Embryonic facial prominence (tissue), 1 donor: ENCODE results near the gene PPIH.
"Not testable (repeated sequence)": the region's sequence is repeated elsewhere in the genome, so short reads cannot be mapped to it uniquely, and the experiment has no call there.

Experiments
- DNase-seq: peaks from one replicate; pipeline ENCODE4 v3.0.0-alpha.2; 2016; ENCODE audit errors: extremely low spot score

PPIH gene

DNA sequence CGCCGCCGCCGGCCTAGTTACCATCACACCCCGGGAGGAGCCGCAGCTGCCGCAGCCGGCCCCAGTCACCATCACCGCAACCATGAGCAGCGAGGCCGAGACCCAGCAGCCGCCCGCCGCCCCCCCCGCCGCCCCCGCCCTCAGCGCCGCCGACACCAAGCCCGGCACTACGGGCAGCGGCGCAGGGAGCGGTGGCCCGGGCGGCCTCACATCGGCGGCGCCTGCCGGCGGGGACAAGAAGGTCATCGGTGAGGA is 24.2 kb downstream of the PPIH start:
- DNase-seq: not testable (repeated sequence)

DNA sequence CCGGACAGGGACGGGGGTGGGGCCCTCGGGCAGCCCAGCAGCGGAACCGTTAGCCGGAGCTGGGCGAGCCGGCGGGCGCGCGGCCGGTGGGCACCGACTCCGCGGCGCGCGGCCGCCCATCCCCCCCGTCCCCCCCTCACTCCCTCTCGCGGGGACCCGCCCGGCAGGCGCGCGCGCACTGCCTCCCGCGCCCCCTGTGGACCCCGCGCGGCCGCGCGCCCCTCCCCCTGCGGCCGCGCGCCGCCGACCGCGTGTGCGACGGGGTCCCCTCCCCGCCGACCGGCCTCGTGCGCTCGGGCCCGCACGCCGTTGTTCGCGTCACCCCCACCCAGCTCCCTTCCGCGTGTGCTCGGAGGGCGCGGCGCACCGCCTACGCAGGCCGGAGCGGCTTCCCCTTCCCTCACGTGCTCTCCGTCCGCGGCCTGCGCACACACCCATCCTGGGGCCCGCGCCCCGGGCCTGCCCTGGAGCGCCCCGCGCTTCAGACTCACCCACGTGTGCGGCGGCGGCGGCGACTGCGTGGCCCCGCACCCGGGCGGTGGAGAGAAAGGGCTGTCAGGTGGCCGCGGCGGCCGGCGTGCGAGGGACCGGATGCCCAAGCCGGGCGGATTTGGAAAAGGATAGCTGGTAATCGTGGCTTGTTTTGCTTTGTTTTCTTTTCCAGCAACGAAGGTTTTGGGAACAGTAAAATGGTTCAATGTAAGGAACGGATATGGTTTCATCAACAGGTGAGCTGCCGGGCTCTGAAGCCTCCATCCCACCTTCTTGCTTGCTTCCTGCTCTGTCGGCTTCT is 24.7 kb downstream of the PPIH start:
- DNase-seq: no peak

DNA sequence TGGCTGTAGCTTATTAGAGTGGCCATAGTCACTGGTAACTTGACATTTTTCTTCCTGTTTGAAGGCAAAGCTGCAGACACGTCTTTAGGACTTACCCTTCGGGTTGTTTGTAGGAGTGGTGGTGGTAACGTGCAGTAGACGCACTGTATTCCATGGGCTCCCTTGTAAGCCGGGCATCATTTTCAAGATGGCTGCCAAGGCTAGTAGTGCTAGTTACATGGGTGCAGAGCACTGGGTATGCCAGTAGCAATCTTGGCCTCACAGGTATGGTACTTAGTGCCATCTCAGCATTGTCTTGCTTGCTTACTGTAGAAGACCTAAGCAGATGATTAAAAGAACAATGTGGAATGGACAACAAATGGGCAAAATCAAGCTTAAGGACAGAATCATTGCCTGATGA is 25.9 kb downstream of the PPIH start:
- no peak for DNase-seq

GRCh38 chr1:42686418-42686817 is 28.2 kb downstream of the PPIH start:
- DNase-seq: no peak

- no peak for DNase-seq
Observed at GRCh38 chr1:42689912-42690311, 31.7 kb downstream of the PPIH start.

GRCh38 chr1:42690477-42691156 is 32.4 kb downstream of the PPIH start:
- DNase-seq: no peak

- no peak for DNase-seq
Observed at GRCh38 chr1:42691157-42691498, 32.9 kb downstream of the PPIH start.

DNA sequence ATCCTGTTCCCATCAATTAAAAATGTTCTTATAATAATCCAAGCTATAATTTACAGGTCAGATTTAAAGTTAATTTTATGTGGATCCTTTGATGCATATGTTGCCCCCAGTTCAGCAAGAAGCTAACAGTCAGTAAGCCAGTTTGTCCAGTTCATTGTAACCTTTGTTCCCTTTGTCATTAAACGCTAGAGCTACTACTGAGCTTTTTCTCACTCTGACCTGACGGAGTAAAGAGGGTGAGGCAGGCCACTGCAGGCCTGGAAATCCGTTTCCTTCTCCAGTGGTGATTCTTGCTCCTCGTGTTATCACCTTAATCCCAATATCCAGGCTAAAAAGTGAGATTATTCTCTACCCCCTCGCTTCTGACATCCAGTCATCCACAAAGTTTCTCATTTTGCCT is 34.2 kb downstream of the PPIH start:
- no peak for DNase-seq

DNA sequence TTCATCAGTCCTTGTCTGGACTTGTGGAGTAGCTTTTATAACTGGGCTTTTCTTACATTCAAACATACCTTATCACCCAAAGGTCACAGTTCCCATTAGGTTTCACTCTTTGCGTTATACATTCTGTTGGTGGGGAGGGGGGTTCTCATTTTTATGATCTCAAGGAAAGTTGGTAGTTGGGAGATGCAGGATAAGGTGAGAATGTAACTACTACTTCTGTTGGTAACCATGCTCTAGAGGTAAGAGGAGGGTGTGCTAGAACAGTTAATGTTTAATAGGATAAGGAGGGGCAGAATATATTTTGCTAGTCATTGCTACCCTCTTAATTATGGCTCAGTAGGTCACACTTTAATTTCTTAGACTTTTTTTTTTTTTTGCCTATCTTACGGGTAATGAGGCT is 34.7 kb downstream of the PPIH start:
- DNase-seq: no peak

GRCh38 chr1:42698081-42698813 is 40.0 kb downstream of the PPIH start:
- DNase-seq: no peak

GRCh38 chr1:42700006-42700405 is 41.8 kb downstream of the PPIH start:
- no peak for DNase-seq

- no peak for DNase-seq
Observed at GRCh38 chr1:42703888-42704464, 45.8 kb downstream of the PPIH start.

- DNase-seq: not testable (repeated sequence)
Observed at GRCh38 chr1:42712808-42713207, 54.6 kb downstream of the PPIH start.

DNA sequence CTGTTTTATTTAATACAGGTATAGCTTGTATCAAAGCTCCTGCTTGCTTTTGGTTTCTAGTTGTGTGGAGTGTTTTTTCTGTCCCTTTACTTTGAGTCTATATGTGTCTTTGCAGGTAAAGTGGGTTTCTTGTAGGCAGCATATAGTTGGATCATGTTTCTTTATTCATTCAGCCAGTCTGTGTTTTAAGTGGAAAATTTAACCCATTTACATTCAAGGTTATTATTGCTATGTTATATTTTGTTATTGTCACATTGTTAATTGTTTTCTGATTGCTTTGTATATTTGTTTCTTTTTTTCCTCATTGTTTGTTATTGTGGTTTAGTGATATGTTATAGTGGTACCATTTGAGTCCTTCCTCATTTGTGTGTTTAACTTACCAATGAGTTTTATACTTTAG is 55.1 kb downstream of the PPIH start:
- DNase-seq: no peak

DNA sequence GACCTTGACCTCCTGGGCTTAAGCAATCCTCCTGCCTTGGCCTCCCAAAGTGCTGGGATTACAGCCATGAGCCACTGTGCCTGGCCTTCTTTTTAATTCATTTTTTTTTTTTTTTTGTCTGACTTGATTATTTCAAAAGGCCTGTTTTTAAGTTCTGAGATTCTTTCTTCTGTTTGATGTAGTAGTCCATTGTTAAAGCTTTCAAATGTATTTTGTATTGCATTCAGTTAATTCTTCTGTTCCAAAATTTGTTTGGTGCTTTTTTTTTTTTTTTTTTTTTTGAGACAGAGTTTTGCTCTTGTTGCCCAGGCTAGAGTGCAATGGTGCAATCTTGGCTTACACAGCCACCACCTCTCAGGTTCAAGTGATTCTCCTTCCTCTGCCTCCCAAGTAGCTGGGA is 56.2 kb downstream of the PPIH start:
- not testable (repeated sequence) for DNase-seq

DNA sequence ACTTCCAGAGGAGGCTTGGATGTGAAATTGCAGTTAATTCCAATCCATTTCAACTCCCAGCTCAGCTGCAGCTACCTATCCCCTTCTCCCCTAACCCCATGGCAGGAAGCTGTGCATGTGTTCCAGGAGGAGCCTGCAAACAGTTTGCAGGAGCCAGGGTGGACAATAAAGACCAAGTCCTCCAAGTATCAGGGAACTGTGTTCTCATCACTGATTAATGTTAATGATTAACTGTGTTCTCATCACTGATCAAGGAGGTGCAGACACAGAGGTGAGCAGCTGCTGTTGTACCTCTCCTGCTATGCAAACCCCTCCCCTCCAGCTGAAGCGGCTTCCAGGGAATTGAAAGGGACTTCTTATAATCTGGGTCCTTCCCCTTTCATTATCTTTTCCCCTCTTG is 62.6 kb downstream of the PPIH start:
- DNase-seq: no peak

DNA sequence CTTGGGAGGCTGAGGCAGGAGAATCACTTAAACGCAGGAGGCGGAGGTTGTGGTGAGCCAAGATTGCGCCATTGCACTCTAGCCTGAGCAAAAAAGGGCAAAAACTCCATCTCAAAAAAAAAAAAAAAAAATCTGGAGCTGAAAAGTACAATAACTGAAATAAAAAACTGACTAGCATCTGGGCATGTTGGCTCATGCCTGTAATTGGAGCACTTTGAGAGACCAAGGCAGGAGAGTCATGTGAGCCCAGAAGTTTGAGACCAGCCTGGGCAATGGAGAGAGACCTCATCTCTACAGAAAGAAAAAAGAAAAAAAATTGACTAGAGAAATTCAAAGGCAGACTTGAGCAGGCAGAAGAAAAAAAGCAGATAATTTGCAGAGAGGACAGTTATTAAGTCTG is 63.7 kb downstream of the PPIH start:
- no peak for DNase-seq

GRCh38 chr1:42722403-42722802 is 64.2 kb downstream of the PPIH start:
- DNase-seq: not testable (repeated sequence)

- DNase-seq: no peak
Observed at GRCh38 chr1:42723511-42723910, 65.3 kb downstream of the PPIH start.

GRCh38 chr1:42725820-42726219 is 67.6 kb downstream of the PPIH start:
- not testable (repeated sequence) for DNase-seq
